ENCODE data around the gene NEU2.

Gene NEU2

GRCh38 chr2:233058717-233059546 lies 26.5 kb downstream of the NEU2 start:
- H3K9ac ChIP-seq (ENCODE audit: low read depth, low read length, poor library complexity, severe bottlenecking): peak overlapping the region; percentile 98

GRCh38 chr2:233059547-233059796 lies 27.0 kb downstream of the NEU2 start:
- peak overlapping the region; percentile 99 for H3K4me3 ChIP-seq (ENCODE audit: low read length, poor library complexity, severe bottlenecking)
- H4K20me1 ChIP-seq (ENCODE audit: insufficient read depth, low read length, poor library complexity, severe bottlenecking): peaks cover 40% of the 10 kb centered on the region
- H3F3A ChIP-seq (ENCODE audit: low read depth): no peaks in the 10 kb centered on the region
- peak overlapping the region; percentile 94 for H3K4me2 ChIP-seq (ENCODE audit: low read depth, low read length, poor library complexity, severe bottlenecking)
- H3K36me3 ChIP-seq (ENCODE audit: insufficient read depth, low read length): peaks cover 1% of the 10 kb centered on the region; the same call in 1 of the 2 replicates
- peak overlapping the region; percentile 98 for H3K9ac ChIP-seq (ENCODE audit: low read depth, low read length, poor library complexity, severe bottlenecking)
- H3K27me3 ChIP-seq (ENCODE audit: insufficient read depth, low read length, poor library complexity, severe bottlenecking): no peaks in the 10 kb centered on the region
- H3K79me2 ChIP-seq (ENCODE audit: insufficient read depth, low read length): peaks cover 43% of the 10 kb centered on the region
- TF ChIP-seq EZH2phosphoT487 (IDR thresholded peaks at IDR 0.05; ENCODE audit: borderline replicate concordance) (no peak), CTCF (conservative IDR thresholded peaks at IDR 0.05; ENCODE audit: low read length) (peak; percentile 61)
- no peaks in the 10 kb centered on the region for H3K9me2 ChIP-seq (replicated peaks; ENCODE audit: low read depth, low read length)
- peaks cover 41% of the 10 kb centered on the region for H3K4me1 ChIP-seq (ENCODE audit: insufficient read depth, low read length, poor library complexity, severe bottlenecking)
- no peaks in the 10 kb centered on the region for H3K9me3 ChIP-seq (ENCODE audit: insufficient read depth, low read depth, low read length)
- peak overlapping the region; percentile 75; the same call in 1 of the 2 replicates for H2AFZ ChIP-seq (ENCODE audit: low read length)

More at GRCh38 chr2:233058717-233059546, 26.5 kb downstream of the NEU2 start:
- no peak for TF ChIP-seq CTCF (conservative IDR thresholded peaks at IDR 0.05; ENCODE audit: low read length)
- no peak for TF ChIP-seq EZH2phosphoT487 (IDR thresholded peaks at IDR 0.05; ENCODE audit: borderline replicate concordance)
- Histone ChIP-seq H3K4me3 (ENCODE audit: low read length, poor library complexity, severe bottlenecking) (peak overlapping the region; percentile 99), H3K27me3 (ENCODE audit: insufficient read depth, low read length, poor library complexity, severe bottlenecking) (no peaks in the 10 kb centered on the region), H3K9me2 (replicated peaks; ENCODE audit: low read depth, low read length) (no peaks in the 10 kb centered on the region), H3K79me2 (ENCODE audit: insufficient read depth, low read length) (peaks cover 37% of the 10 kb centered on the region), H4K20me1 (ENCODE audit: insufficient read depth, low read length, poor library complexity, severe bottlenecking) (peaks cover 35% of the 10 kb centered on the region), H3K9me3 (ENCODE audit: insufficient read depth, low read depth, low read length) (no peaks in the 10 kb centered on the region), H2AFZ (ENCODE audit: low read length) (no peak overlapping the region), H3K4me1 (ENCODE audit: insufficient read depth, low read length, poor library complexity, severe bottlenecking) (peaks cover 36% of the 10 kb centered on the region), H3K4me2 (ENCODE audit: low read depth, low read length, poor library complexity, severe bottlenecking) (peak overlapping the region; percentile 94), H3F3A (ENCODE audit: low read depth) (no peaks in the 10 kb centered on the region), H3K36me3 (ENCODE audit: insufficient read depth, low read length) (no peaks in the 10 kb centered on the region)

GRCh38 chr2:233059797-233060500 lies 27.5 kb downstream of the NEU2 start, which contains the start of gene INPP5D:
INPP5D (plus strand) TSS chr2:233060342; CDS start chr2:233060479, 137 bp downstream.
- Histone ChIP-seq H3K36me3 (ENCODE audit: insufficient read depth, low read length) (peaks cover 3% of the 10 kb centered on the region; the same call in 1 of the 2 replicates), H3K27me3 (ENCODE audit: insufficient read depth, low read length, poor library complexity, severe bottlenecking) (no peaks in the 10 kb centered on the region), H3K9me2 (replicated peaks; ENCODE audit: low read depth, low read length) (no peaks in the 10 kb centered on the region), H3K4me1 (ENCODE audit: insufficient read depth, low read length, poor library complexity, severe bottlenecking) (peaks cover 46% of the 10 kb centered on the region), H3K79me2 (ENCODE audit: insufficient read depth, low read length) (peaks cover 48% of the 10 kb centered on the region), H3K4me3 (ENCODE audit: low read length, poor library complexity, severe bottlenecking) (peak within 1 kb of the TSS; percentile 99), H3F3A (ENCODE audit: low read depth) (no peaks in the 10 kb centered on the region), H3K9ac (ENCODE audit: low read depth, low read length, poor library complexity, severe bottlenecking) (peak within 1 kb of the TSS; percentile 98), H4K20me1 (ENCODE audit: insufficient read depth, low read length, poor library complexity, severe bottlenecking) (peaks cover 45% of the 10 kb centered on the region), H2AFZ (ENCODE audit: low read length) (peak within 1 kb of the TSS; percentile 75), H3K4me2 (ENCODE audit: low read depth, low read length, poor library complexity, severe bottlenecking) (peak within 1 kb of the TSS; percentile 94), H3K9me3 (ENCODE audit: insufficient read depth, low read depth, low read length) (no peaks in the 10 kb centered on the region)
- TF ChIP-seq EZH2phosphoT487 (IDR thresholded peaks at IDR 0.05; ENCODE audit: borderline replicate concordance): no peak
- TF ChIP-seq CTCF (conservative IDR thresholded peaks at IDR 0.05; ENCODE audit: low read length): no peak

All from Loucy (cell line).